CD14-positive monocyte (primary cell): ENCODE data around the gene SLIT1. TPM values are rescaled to one million over a fixed set of nuclear protein-coding genes. Genes with fewer than 3 reads are reported as not detected.

Experiments used
- DNase-seq, 3 donors: peaks; one replicate each; pipeline ENCODE4 v3.0.0-alpha.2; 2011 to 2022
- H2AFZ ChIP-seq: 2 replicates; pipeline ENCODE4 v1.6.0; 2012; ENCODE audit warnings: mild to moderate bottlenecking, low read depth, low read length, inconsistent platforms; ENCODE audit not compliant: insufficient read depth, poor library complexity, severe bottlenecking
- H3K27ac ChIP-seq, 2 donors: 1 replicate in 1 of 2; 2 replicates in 1 of 2; pipeline ENCODE4 v1.5.1; 2012 to 2013; ENCODE audit warnings: low read length in 2 of 2, control low read depth in 1 of 2, inconsistent platforms in 1 of 2, low read depth in 1 of 2, mild to moderate bottlenecking in 1 of 2
- H3K27me3 ChIP-seq, 2 donors: one replicate each; pipeline versions ENCODE4 v1.6.0 to v1.6.1; 2011 to 2013; ENCODE audit warnings: low read length in 2 of 2; ENCODE audit not compliant: control insufficient read depth in 2 of 2, insufficient read depth in 2 of 2
- H3K36me3 ChIP-seq, 2 donors: replicated peaks in 1 of 2; 1 replicate in 1 of 2; 2 replicates in 1 of 2; pipeline versions ENCODE4 v1.5.1 to v1.6.1; 2012 to 2013; ENCODE audit warnings: low read length in 2 of 2, control low read depth in 1 of 2, inconsistent platforms in 1 of 2, mild to moderate bottlenecking in 1 of 2; ENCODE audit not compliant: insufficient read depth in 2 of 2, control insufficient read depth in 1 of 2
- H3K4me1 ChIP-seq, 2 donors: 1 replicate in 1 of 2; 2 replicates in 1 of 2; pipeline versions ENCODE4 v1.5.1 to v1.6.1; 2012 to 2013; ENCODE audit warnings: low read length in 2 of 2, control low read depth in 1 of 2, inconsistent platforms in 1 of 2, mild to moderate bottlenecking in 1 of 2, moderate library complexity in 1 of 2; ENCODE audit not compliant: insufficient read depth in 2 of 2, control insufficient read depth in 1 of 2
- H3K4me2 ChIP-seq: replicated peaks from 2 replicates; pipeline ENCODE3; 2012; ENCODE audit warnings: low read length, moderate library complexity, mild to moderate bottlenecking; ENCODE audit not compliant: poor library complexity, severe bottlenecking; ENCODE audit errors: extremely low read depth
- H3K4me3 ChIP-seq, 3 experiments: fragments of 200-600 bp in 1 of 3; sonication (generic) in 1 of 3; replicated peaks in 1 of 3; 1 replicate in 2 of 3; 2 replicates in 1 of 3; pipeline ENCODE4 v1.5.1; 2011 to 2013; ENCODE audit warnings: low read length in 3 of 3, mild to moderate bottlenecking in 3 of 3, control low read depth in 2 of 3, low read depth in 2 of 3, inconsistent platforms in 1 of 3, moderate library complexity in 1 of 3
- H3K79me2 ChIP-seq: 2 replicates; pipeline ENCODE4 v1.6.0; 2012; ENCODE audit warnings: mild to moderate bottlenecking, control low read depth, inconsistent platforms, low read length, moderate library complexity; ENCODE audit not compliant: insufficient read depth
- H3K9ac ChIP-seq: 2 replicates; pipeline ENCODE4 v1.6.0; 2017; ENCODE audit warnings: low read length, mild to moderate bottlenecking; ENCODE audit not compliant: insufficient read depth, poor library complexity, severe bottlenecking
- H3K9me3 ChIP-seq, 2 donors: replicated peaks in 1 of 2; 1 replicate in 1 of 2; 2 replicates in 1 of 2; pipeline versions ENCODE4 v1.5.1 to v1.6.1; 2012 to 2013; ENCODE audit warnings: low read length in 2 of 2, control low read depth in 1 of 2; ENCODE audit not compliant: control insufficient read depth in 1 of 2, insufficient read depth in 1 of 2
- H4K20me1 ChIP-seq: 2 replicates; pipeline ENCODE4 v1.6.0; 2012; ENCODE audit warnings: mild to moderate bottlenecking, low read length, control low read depth, moderate library complexity; ENCODE audit not compliant: insufficient read depth
- H3K27ac Mint-ChIP-seq, 7 donors: one replicate each; pipeline ENCODE4 v1.8.0; 2020; ENCODE audit warnings: mild to moderate bottlenecking in 7 of 7, mixed read lengths in 7 of 7, moderate library complexity in 6 of 7, inconsistent platforms in 2 of 7
- H3K27me3 Mint-ChIP-seq, 3 donors: one replicate each; pipeline ENCODE4 v1.8.0; 2021 to 2022; ENCODE audit warnings: low read depth in 3 of 3, mild to moderate bottlenecking in 3 of 3, mixed read lengths in 3 of 3, moderate library complexity in 3 of 3, inconsistent platforms in 1 of 3
- H3K36me3 Mint-ChIP-seq, 2 donors: one replicate each; pipeline ENCODE4 v1.8.0; 2020; ENCODE audit warnings: mixed read lengths in 2 of 2, inconsistent platforms in 1 of 2, mild to moderate bottlenecking in 1 of 2
- H3K4me1 Mint-ChIP-seq: one replicate; pipeline ENCODE4 v1.8.0; 2020; ENCODE audit warnings: mild to moderate bottlenecking, mixed read lengths
- H3K4me3 Mint-ChIP-seq, 2 donors: one replicate each; pipeline ENCODE4 v1.8.0; 2020; ENCODE audit warnings: mild to moderate bottlenecking in 2 of 2, mixed read lengths in 2 of 2, moderate library complexity in 1 of 2
- H3K9me3 Mint-ChIP-seq, 7 donors: one replicate each; pipeline ENCODE4 v1.8.0; 2020 to 2022; ENCODE audit warnings: mixed read lengths in 7 of 7, mild to moderate bottlenecking in 6 of 7, moderate library complexity in 6 of 7, inconsistent platforms in 2 of 7
- WGBS: methylation state at CpG from one replicate; pipeline ENCODE4 v1.1.5; 2013; ENCODE audit warnings: missing lambda C conversion rate; ENCODE audit not compliant: insufficient coverage; 5-methylcytosine and 5-hydroxymethylcytosine counted together
- intact Hi-C, 2 donors: fragments of 100-400 bp; cut with micrococcal nuclease; formaldehyde crosslinking; loops; one replicate each; pipeline versions ENCODE4 v1.15.0 to v1.15.1; 2023
- polyA plus RNA-seq, 3 donors: library from polyadenylated mRNA; depleted of rRNA in 1 of 3; unstranded in 2 of 3; stranded (reverse) in 1 of 3; fragments of 300-500 nt in 2 of 3; fragments of >200 nt in 1 of 3; fragmentation: Illumina TruSeq in 2 of 3; gene quantifications; 1 replicate in 2 of 3; 2 replicates in 1 of 3; pipeline ENCODE4 v1.2.3, GENCODE V29; 2012 to 2021
- TF ChIP-seq, protein P1 (sequence below): fragments of 200-600 bp; IDR thresholded peaks from one replicate; pipeline ENCODE4 v1.8.0; 2022; ENCODE audit warnings: antibody characterized with exemption, mild to moderate bottlenecking

Gene SLIT1
- polyA plus RNA-seq, 3 donors, result 0.05 to 0.81 (median 0.16) TPM

GRCh38 chr10:96955794-96956193 lies 230.0 kb downstream of the SLIT1 start:
- no peak overlapping the region for H3K4me3 Mint-ChIP-seq
- whole genome bisulfite sequencing, result 100% methylated on average over 2 of the region's 4 CpGs
- Histone ChIP-seq H3K27me3 (no peaks in the 10 kb centered on the region), H3K27ac (no peak overlapping the region), H3K4me2 (no peak overlapping the region), H3K9me3 (no peaks in the 10 kb centered on the region), H4K20me1 (peaks cover 32% of the 10 kb centered on the region), H2AFZ (no peak overlapping the region), H3K4me1 (no peaks in the 10 kb centered on the region), H3K36me3 (peaks cover 58 to 96% of the 10 kb centered on the region in 2 donors), H3K79me2 (no peaks in the 10 kb centered on the region), H3K4me3 (no peak overlapping the region), H3K9ac (no peak overlapping the region)
- no peaks in the 10 kb centered on the region for H3K4me1 Mint-ChIP-seq
- no peaks in the 10 kb centered on the region for H3K9me3 Mint-ChIP-seq
- intact Hi-C loops, result no loop called here
- no peak for DNase-seq
- no peaks in the 10 kb centered on the region for H3K27me3 Mint-ChIP-seq
- TF ChIP-seq, protein P1, sequence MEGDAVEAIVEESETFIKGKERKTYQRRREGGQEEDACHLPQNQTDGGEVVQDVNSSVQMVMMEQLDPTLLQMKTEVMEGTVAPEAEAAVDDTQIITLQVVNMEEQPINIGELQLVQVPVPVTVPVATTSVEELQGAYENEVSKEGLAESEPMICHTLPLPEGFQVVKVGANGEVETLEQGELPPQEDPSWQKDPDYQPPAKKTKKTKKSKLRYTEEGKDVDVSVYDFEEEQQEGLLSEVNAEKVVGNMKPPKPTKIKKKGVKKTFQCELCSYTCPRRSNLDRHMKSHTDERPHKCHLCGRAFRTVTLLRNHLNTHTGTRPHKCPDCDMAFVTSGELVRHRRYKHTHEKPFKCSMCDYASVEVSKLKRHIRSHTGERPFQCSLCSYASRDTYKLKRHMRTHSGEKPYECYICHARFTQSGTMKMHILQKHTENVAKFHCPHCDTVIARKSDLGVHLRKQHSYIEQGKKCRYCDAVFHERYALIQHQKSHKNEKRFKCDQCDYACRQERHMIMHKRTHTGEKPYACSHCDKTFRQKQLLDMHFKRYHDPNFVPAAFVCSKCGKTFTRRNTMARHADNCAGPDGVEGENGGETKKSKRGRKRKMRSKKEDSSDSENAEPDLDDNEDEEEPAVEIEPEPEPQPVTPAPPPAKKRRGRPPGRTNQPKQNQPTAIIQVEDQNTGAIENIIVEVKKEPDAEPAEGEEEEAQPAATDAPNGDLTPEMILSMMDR, result no peak
- H3K27ac Mint-ChIP-seq, result no peak overlapping the region
- H3K36me3 Mint-ChIP-seq, result peaks cover 61 to 72% of the 10 kb centered on the region in 2 donors

DNA sequence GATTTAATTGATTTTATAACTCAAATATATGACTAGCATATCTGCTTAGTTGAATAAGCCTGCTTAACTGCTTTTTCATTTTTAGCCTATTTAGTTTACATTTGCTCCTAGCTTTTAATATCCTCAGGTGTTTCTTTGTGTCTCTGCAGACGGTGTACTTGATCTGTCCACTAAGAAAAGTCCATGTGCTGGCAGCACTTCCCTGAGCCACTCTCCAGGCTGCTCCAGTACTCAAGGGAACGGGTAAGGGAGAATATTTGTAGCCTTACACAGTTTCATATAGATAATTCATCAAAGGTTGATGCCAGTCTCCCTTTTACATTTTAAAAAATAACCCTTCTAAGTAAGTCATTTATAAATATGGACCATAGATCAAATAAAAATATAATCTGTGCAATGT lies 233.8 kb downstream of the SLIT1 start:
- TF ChIP-seq, protein P1, result no peak
- no peak for DNase-seq
- no peak overlapping the region for H3K4me3 ChIP-seq
- peaks cover 4% of the 10 kb centered on the region for H3K79me2 ChIP-seq
- Mint-ChIP-seq H3K4me1 (no peaks in the 10 kb centered on the region), H3K27me3 (no peaks in the 10 kb centered on the region), H3K27ac (no peak overlapping the region), H3K9me3 (no peaks in the 10 kb centered on the region), H3K4me3 (no peak overlapping the region), H3K36me3 (peaks cover 57 to 63% of the 10 kb centered on the region in 2 donors)
- H2AFZ ChIP-seq, result no peak overlapping the region
- no peak overlapping the region for H3K4me2 ChIP-seq
- H3K9me3 ChIP-seq, result no peaks in the 10 kb centered on the region
- intact Hi-C loops, result no loop called here
- no CpG with 5 or more reads among the region's 2 CpGs for WGBS
- no peaks in the 10 kb centered on the region for H3K4me1 ChIP-seq
- H3K9ac ChIP-seq, result no peak overlapping the region
- peaks cover 27% of the 10 kb centered on the region for H4K20me1 ChIP-seq
- H3K27ac ChIP-seq, result no peak overlapping the region
- no peaks in the 10 kb centered on the region for H3K27me3 ChIP-seq
- peaks cover 60 to 83% of the 10 kb centered on the region in 2 donors for H3K36me3 ChIP-seq
